HG03066 (cell line): Measurements from ENCODE around the gene STXBP5.

Experiments used
- ATAC-seq: cut with Tn5 transposase; IDR thresholded peaks from one replicate; pipeline ENCODE4 v1.9.1; 2021; ENCODE audit warnings: low read depth; ENCODE audit not compliant: unreplicated experiment

The STXBP5 gene

DNA sequence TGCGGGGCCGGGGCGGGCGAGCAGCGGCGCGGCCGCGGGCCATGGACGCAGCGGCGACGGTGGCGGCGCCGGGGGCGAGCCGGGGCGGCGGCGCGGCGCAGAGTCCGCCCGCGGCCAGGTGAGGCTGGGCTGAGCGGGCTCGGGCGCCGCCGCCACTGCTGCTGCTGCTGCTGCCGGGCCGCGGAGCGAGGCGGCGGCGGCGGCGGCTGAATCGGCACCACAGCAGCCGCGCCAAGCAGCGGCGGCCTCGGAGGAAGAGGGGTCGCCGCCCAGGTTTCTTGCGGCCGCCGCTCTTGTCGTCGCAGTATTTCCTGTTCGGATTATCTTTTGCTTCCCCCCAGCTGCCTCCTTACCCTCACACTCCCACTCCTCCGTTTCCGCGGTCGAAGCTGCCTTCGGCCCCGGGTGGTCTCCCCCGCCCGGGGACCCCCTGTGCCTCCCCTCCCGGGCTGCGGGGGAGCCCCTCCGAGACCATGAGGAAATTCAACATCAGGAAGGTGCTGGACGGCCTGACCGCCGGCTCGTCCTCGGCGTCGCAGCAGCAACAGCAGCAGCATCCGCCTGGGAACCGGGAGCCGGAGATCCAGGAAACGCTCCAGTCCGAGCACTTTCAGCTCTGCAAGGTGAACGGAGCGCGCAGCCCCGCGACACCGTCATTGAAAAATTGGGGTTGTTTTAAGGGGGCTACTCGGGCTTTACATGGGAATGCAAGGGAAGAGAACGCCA, at the start of gene STXBP5:
STXBP5 (plus strand) TSS at position 358 of the 726 bp plus-strand sequence; CDS start at position 474, 116 bp downstream.
- ATAC-seq, result peak; percentile 17

DNA sequence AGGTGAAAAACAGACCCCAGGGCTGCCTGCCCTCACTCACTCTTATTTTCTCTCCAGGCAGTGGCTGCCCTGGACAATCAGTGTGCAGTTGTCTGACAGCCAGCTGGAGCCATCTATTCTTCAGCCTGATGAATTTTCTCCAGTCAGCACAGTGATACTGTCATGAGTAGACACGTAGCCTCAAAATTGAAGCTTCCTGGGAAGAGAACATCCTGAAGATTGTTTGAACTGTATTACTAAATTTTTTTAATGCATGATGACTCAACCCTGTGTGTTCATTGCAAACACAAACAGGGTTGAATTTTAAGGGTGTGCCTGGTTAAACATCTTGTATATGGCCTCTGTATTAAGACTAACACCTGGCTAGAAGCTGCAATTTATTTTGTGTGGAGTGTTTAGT, 49.8 kb upstream of the STXBP5 start:
- no peak for ATAC-seq

- ATAC-seq, result no peak
Measured at GRCh38 chr6:147156218-147156617, 48.0 kb upstream of the STXBP5 start.

- ATAC-seq, result no peak
Measured at GRCh38 chr6:147156799-147157382, 47.3 kb upstream of the STXBP5 start.

DNA sequence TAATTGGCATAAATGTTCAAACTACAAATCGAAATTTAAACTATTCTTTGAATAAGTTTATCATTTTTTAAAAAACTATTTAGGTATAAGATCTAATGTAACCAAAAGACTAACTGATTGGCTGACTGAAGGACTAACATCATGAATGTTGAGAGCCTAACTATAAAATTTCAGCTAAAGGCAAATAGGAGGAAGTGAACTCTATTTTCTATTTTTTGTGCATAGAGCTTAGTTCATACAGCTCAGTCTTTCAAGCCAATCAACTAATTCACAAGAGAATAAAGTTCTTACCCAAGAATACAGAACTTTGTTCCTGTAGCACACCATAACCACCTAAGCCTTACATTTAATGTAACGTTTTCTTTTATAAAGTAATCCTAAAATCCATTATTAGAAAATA, 46.3 kb upstream of the STXBP5 start:
- no peak for ATAC-seq

DNA sequence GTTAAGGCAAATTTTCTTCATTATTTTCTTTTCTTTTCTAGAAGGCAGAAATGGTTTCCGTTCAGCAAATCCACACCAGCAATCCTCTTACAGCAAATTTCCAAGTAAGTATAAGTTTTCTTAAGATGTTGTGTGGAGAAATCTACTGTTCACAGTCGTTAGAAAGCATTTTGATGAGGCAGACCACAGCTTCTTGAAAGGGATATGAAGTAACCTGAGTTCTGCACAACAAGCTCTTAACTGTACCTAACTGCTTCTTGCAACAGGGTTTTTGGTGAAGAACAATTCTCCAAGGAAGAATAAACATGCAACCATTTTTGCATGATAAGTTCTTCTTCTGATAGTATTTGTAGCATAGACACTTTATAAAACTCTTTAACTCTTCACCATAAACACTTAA, 45.3 kb upstream of the STXBP5 start:
- ATAC-seq, result no peak

GRCh38 chr6:147159536-147160374, 44.5 kb upstream of the STXBP5 start:
- no peak for ATAC-seq

GRCh38 chr6:147160593-147160992, 43.6 kb upstream of the STXBP5 start:
- no peak for ATAC-seq

DNA sequence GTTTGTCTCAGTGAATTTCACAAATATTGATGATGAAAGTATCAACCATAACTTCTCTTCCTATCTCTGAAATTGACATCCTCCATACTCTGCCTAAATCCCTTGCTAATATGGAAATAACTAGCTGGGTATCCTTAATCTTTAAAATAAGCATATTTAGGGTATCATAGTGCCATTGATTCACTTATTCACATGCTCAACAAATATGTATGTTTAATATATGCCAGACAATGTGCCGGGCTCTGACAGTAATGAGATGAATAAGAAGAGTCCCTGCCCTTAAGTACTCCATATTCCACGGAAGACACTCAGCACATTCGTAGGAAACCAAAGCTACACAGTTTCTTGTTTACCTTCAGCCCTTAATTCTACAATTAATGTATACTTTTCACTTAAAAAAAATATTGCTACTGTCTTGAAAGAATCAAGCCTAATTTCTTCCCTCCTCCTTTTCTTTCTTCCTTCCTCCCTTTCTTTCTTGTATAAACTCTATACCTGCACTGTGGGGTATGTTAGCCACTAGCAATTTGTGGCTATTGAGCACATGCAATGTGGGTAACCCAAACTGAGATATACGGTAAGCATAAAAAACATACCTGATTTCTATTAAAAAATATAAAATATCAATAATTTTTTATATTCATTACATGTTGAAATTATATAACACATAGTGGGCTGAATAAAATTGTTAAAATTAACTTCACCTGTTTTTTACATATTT, 42.8 kb upstream of the STXBP5 start:
- ATAC-seq, result no peak

DNA sequence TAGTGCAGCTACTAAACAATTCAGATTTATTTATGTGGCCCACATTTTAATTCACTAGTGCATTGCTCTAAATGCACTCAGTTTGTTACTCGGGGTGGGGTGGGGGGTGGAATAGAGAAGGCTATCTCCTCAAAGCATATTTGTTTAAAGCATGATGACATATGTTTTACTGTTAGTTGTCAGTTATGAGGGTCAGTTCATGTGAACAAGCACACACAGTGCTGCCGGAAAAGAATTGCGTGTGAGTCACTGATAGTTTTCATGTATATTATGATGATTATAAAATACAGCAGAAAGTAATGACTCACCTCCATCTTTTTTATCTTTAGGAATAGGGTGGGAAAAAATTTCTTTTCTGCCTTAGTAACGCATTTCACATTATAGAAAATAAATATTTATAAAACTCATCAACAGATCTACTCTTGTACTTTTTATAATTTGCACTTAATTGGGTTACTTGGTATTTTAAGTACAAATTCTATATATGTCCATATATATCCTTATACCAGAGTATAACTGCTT, 42.2 kb upstream of the STXBP5 start:
- no peak for ATAC-seq

DNA sequence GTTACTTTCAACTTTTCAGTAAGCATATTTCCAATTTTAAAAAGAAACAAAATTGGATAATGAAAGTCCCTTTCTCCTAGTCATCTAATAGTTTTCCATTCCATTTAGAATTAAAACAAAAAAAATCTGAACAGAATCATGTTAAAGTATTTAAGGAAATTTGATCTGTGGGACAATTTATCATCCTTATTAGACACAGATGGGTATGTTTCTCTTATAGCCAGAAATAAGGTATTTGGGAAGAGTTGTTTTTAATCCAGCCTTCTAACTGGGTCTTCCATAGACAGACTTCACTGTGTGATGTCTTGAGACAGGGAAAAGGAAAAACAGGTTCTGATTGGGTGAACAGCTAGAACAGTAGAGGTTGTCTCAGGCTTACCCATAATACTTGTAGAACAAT, 39.5 kb upstream of the STXBP5 start:
- no peak for ATAC-seq

- ATAC-seq, result no peak
Measured at GRCh38 chr6:147166360-147166944, 37.8 kb upstream of the STXBP5 start.

GRCh38 chr6:147166992-147167391, 37.2 kb upstream of the STXBP5 start:
- ATAC-seq, result no peak

- ATAC-seq, result no peak
Measured at GRCh38 chr6:147167576-147168461, 36.4 kb upstream of the STXBP5 start.

DNA sequence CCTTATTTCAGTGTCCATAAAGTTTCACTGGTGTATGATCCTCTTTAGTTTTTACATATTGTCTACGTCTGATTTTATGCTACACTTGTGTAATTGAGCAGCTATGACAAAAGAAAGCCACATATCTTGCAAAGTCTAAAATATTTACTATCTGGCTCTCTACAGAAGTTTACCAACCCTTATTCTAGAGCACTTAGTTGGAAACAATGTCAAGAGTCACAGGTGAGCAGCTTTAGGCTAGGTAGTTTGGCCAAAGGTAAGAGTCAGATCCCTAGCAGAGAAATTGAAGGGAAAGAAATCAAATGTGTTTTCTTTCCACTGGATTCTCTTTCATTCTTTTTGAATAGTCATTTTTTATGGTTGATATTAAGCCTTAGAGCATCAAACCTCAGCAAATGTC, 34.7 kb upstream of the STXBP5 start:
- ATAC-seq, result no peak

DNA sequence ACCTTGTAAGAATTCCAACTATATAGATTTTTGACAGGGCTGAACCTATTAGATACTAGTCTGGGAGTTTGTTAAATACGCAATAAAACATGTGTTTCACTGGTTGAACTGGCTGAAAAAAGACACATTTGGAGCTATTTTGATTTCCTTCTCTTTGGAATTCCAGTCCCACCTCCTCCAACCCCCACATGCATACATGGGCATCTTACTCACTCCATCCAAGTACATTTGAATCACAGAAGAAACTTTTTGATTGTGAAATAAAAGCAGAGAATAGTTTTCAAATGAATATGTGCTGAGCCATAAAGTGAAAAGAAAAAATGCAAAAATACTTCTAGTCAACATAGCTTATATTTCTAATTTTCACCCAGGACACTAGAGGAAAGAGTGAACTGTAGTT, 33.9 kb upstream of the STXBP5 start:
- ATAC-seq, result no peak

DNA sequence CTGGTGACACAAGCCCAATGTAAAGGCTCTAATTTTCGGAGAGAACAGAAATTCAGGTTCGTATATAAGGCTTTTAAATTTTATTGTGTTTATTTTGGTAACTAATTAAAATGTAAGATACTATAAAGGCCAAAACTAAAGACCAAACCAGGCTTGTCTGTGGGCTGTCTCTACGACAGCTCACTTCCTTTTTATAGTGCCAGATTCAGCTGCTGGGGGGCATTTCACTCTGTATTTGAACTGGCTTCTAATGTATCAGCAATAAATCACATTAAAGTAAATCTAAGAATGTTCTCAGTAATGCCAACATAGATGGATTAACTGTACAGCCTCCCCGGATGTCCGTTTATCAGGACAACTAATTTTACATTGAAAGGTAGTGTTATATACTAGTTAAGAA, 31.1 kb upstream of the STXBP5 start:
- ATAC-seq, result no peak

GRCh38 chr6:147173675-147174308, 30.4 kb upstream of the STXBP5 start:
- no peak for ATAC-seq

GRCh38 chr6:147176795-147177194, 27.4 kb upstream of the STXBP5 start:
- ATAC-seq, result no peak
